Measurements from ENCODE around the gene ADGRV1.
A peak's percentile ranks its signal among the peaks of the same experiment; 100 is the strongest.

Gene ADGRV1

GRCh38 chr5:90854169-90854568, 295.6 kb downstream of the ADGRV1 start:
- no peaks in the 10 kb centered on the region for H3K36me3 ChIP-seq (ENCODE audit: insufficient read depth, low read length)
- no peak overlapping the region for H3K27ac ChIP-seq

GRCh38 chr5:90855296-90856010, 296.9 kb downstream of the ADGRV1 start:
- no peaks in the 10 kb centered on the region for H3K36me3 ChIP-seq (ENCODE audit: insufficient read depth, low read length)
- DNase-seq (ENCODE audit: low read depth, low spot score): no peak
- H3K27ac ChIP-seq: no peak overlapping the region
- no peak overlapping the region for H3K4me3 ChIP-seq
- H3K9ac ChIP-seq (ENCODE audit: insufficient read length): no peak overlapping the region
- H3K9me3 ChIP-seq (ENCODE audit: low read depth, low read length): no peaks in the 10 kb centered on the region
- TF ChIP-seq FOXP2 (optimal IDR thresholded peaks at IDR 0.05; ENCODE audit: control extremely low read depth, extremely low read length, insufficient read depth): no peak
- no peak for TF ChIP-seq EZH2 (IDR thresholded peaks at IDR 0.05)
- no peak for TF ChIP-seq POLR2AphosphoS5 (IDR thresholded peaks at IDR 0.05; ENCODE audit: borderline replicate concordance, low read depth, low read length)

More at GRCh38 chr5:90854169-90854568, 295.6 kb downstream of the ADGRV1 start:
- Histone ChIP-seq H3K9me3 (ENCODE audit: low read depth, low read length) (no peaks in the 10 kb centered on the region), H3K4me3 (no peak overlapping the region), H3K9ac (ENCODE audit: insufficient read length) (no peak overlapping the region)
- TF ChIP-seq FOXP2 (optimal IDR thresholded peaks at IDR 0.05; ENCODE audit: control extremely low read depth, extremely low read length, insufficient read depth) (no peak), POLR2AphosphoS5 (IDR thresholded peaks at IDR 0.05; ENCODE audit: borderline replicate concordance, low read depth, low read length) (no peak), EZH2 (IDR thresholded peaks at IDR 0.05) (no peak)
- DNase-seq (ENCODE audit: low read depth, low spot score): no peak

- Histone ChIP-seq H3K4me3 (no peak overlapping the region), H3K9ac (ENCODE audit: insufficient read length) (no peak overlapping the region), H3K9me3 (ENCODE audit: low read depth, low read length) (no peaks in the 10 kb centered on the region), H3K27ac (no peak overlapping the region), H3K36me3 (ENCODE audit: insufficient read depth, low read length) (no peaks in the 10 kb centered on the region)
- TF ChIP-seq POLR2AphosphoS5 (IDR thresholded peaks at IDR 0.05; ENCODE audit: borderline replicate concordance, low read depth, low read length) (no peak), EZH2 (IDR thresholded peaks at IDR 0.05) (no peak), FOXP2 (optimal IDR thresholded peaks at IDR 0.05; ENCODE audit: control extremely low read depth, extremely low read length, insufficient read depth) (no peak)
- DNase-seq (ENCODE audit: low read depth, low spot score): no peak
Observed at GRCh38 chr5:90861843-90862586, 303.4 kb downstream of the ADGRV1 start.

- TF ChIP-seq FOXP2 (optimal IDR thresholded peaks at IDR 0.05; ENCODE audit: control extremely low read depth, extremely low read length, insufficient read depth) (no peak), EZH2 (IDR thresholded peaks at IDR 0.05) (no peak), POLR2AphosphoS5 (IDR thresholded peaks at IDR 0.05; ENCODE audit: borderline replicate concordance, low read depth, low read length) (no peak)
- DNase-seq (ENCODE audit: low read depth, low spot score): no peak
- H3K9me3 ChIP-seq (ENCODE audit: low read depth, low read length): no peaks in the 10 kb centered on the region
- no peak overlapping the region for H3K4me3 ChIP-seq
- no peaks in the 10 kb centered on the region for H3K36me3 ChIP-seq (ENCODE audit: insufficient read depth, low read length)
- peak overlapping the region; percentile 54 for H3K9ac ChIP-seq (ENCODE audit: insufficient read length)
- H3K27ac ChIP-seq: 0 out of 2 replicates have a peak overlapping the region, but pooled peaks have one; percentile 59
Observed at GRCh38 chr5:90865180-90865579, 306.6 kb downstream of the ADGRV1 start.

- Histone ChIP-seq H3K36me3 (ENCODE audit: insufficient read depth, low read length) (no peaks in the 10 kb centered on the region), H3K9me3 (ENCODE audit: low read depth, low read length) (no peaks in the 10 kb centered on the region), H3K27ac (peak overlapping the region; percentile 42; the same call in 1 of the 2 replicates), H3K9ac (ENCODE audit: insufficient read length) (peak overlapping the region; percentile 17), H3K4me3 (peak overlapping the region; percentile 51)
- no peak for TF ChIP-seq EZH2 (IDR thresholded peaks at IDR 0.05)
- no peak for TF ChIP-seq FOXP2 (optimal IDR thresholded peaks at IDR 0.05; ENCODE audit: control extremely low read depth, extremely low read length, insufficient read depth)
- TF ChIP-seq POLR2AphosphoS5 (IDR thresholded peaks at IDR 0.05; ENCODE audit: borderline replicate concordance, low read depth, low read length): no peak
- peak; percentile 67 for DNase-seq (ENCODE audit: low read depth, low spot score)
Observed at GRCh38 chr5:90866333-90866732, 307.7 kb downstream of the ADGRV1 start.

- no peak for DNase-seq (ENCODE audit: low read depth, low spot score)
- peak overlapping the region; percentile 42 for H3K27ac ChIP-seq
- H3K4me3 ChIP-seq: no peak overlapping the region
- TF ChIP-seq EZH2 (IDR thresholded peaks at IDR 0.05) (no peak), POLR2AphosphoS5 (IDR thresholded peaks at IDR 0.05; ENCODE audit: borderline replicate concordance, low read depth, low read length) (no peak), FOXP2 (optimal IDR thresholded peaks at IDR 0.05; ENCODE audit: control extremely low read depth, extremely low read length, insufficient read depth) (no peak)
- H3K9ac ChIP-seq (ENCODE audit: insufficient read length): peak overlapping the region; percentile 17
- no peaks in the 10 kb centered on the region for H3K9me3 ChIP-seq (ENCODE audit: low read depth, low read length)
- H3K36me3 ChIP-seq (ENCODE audit: insufficient read depth, low read length): no peaks in the 10 kb centered on the region
Observed at GRCh38 chr5:90866915-90867731, 308.5 kb downstream of the ADGRV1 start.

GRCh38 chr5:90868799-90869198, 310.2 kb downstream of the ADGRV1 start:
- H3K27ac ChIP-seq: no peak overlapping the region
- H3K9me3 ChIP-seq (ENCODE audit: low read depth, low read length): no peaks in the 10 kb centered on the region
- H3K4me3 ChIP-seq: no peak overlapping the region
- H3K9ac ChIP-seq (ENCODE audit: insufficient read length): no peak overlapping the region
- no peak for TF ChIP-seq FOXP2 (optimal IDR thresholded peaks at IDR 0.05; ENCODE audit: control extremely low read depth, extremely low read length, insufficient read depth)
- TF ChIP-seq EZH2 (IDR thresholded peaks at IDR 0.05): no peak
- TF ChIP-seq POLR2AphosphoS5 (IDR thresholded peaks at IDR 0.05; ENCODE audit: borderline replicate concordance, low read depth, low read length): no peak
- DNase-seq (ENCODE audit: low read depth, low spot score): no peak
- no peaks in the 10 kb centered on the region for H3K36me3 ChIP-seq (ENCODE audit: insufficient read depth, low read length)

Measured in SK-N-MC (cell line).